Calu3 (cell line): ENCODE results near the gene HMX1. TPM values are rescaled to one million over a fixed set of nuclear protein-coding genes. Genes with fewer than 3 reads are reported as not detected.

Source experiments
- BruUV-seq: library from RNA; stranded (reverse); fragments of 400-500 nt; replicated peaks from 2 replicates; lab custom pipeline; 2021; lab: Mats Ljungman, UMichigan
- CTCF ChIA-PET: fragments of 300-600 bp; sonication (Branson Sonifier 250); formaldehyde crosslinking; loops from one replicate; lab custom pipeline; 2022; ENCODE audit warnings: antibody characterized with exemption; lab: Charles Lee
- DNase-seq: peaks from one replicate; pipeline ENCODE4 v3.0.0; 2022
- H3K27ac Mint-ChIP-seq: one replicate; pipeline ENCODE4 v1.8.0; 2022; ENCODE audit warnings: mixed read lengths; ENCODE audit not compliant: unreplicated experiment
- H3K27me3 Mint-ChIP-seq: one replicate; pipeline ENCODE4 v1.8.0; 2022; ENCODE audit warnings: mixed read lengths; ENCODE audit not compliant: unreplicated experiment
- H3K36me3 Mint-ChIP-seq: one replicate; pipeline ENCODE4 v1.8.0; 2022; ENCODE audit warnings: mild to moderate bottlenecking, moderate library complexity, mixed read lengths; ENCODE audit not compliant: insufficient read depth, unreplicated experiment
- H3K4me1 Mint-ChIP-seq: one replicate; pipeline ENCODE4 v1.8.0; 2022; ENCODE audit warnings: mild to moderate bottlenecking, low read depth, mixed read lengths; ENCODE audit not compliant: unreplicated experiment
- H3K4me3 Mint-ChIP-seq: one replicate; pipeline ENCODE4 v1.8.0; 2022; ENCODE audit warnings: mild to moderate bottlenecking, low read depth, moderate library complexity, mixed read lengths; ENCODE audit not compliant: unreplicated experiment
- H3K9me3 Mint-ChIP-seq: one replicate; pipeline ENCODE4 v1.8.0; 2022; ENCODE audit warnings: low read depth, mixed read lengths; ENCODE audit not compliant: unreplicated experiment
- intact Hi-C: fragments of 100-400 bp; cut with micrococcal nuclease; formaldehyde crosslinking; loops from one replicate; pipeline ENCODE4 v1.10.0; 2022; ENCODE audit not compliant: unreplicated experiment
- total RNA-seq: library from RNA; stranded (reverse); gene quantifications from 2 replicates; pipeline ENCODE4 v1.2.3, GENCODE V29; 2022
- TF ChIP-seq, protein P1 (sequence below): fragments of 200-600 bp; IDR thresholded peaks from one replicate; pipeline ENCODE4 v1.8.0; 2022; ENCODE audit warnings: antibody characterized with exemption; ENCODE audit not compliant: unreplicated experiment

The HMX1 gene
- total RNA-seq, 1 experiment from 2014 or later = not detected

DNA sequence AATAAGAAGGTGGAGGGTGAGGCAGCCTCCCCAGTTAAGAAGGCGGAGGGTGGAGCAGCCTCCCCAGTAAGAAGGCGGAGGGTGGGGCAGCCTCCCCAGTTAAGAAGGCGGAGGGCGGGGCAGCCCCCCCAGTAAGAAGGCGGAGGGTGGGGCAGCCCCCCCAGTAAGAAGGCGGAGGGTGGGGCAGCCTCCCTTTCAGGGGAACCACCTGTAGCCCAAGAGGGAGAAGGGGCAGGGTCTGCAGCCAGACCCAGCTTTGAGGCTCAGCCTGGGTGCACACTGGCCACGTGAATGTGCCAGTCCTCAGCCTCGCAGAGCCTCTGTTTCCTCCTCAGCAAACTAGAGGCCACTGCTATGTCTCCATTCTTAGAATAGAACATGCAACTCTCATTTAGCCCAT, 52.6 kb downstream of the HMX1 start:
- no peaks in the 10 kb centered on the region for H3K27me3 Mint-ChIP-seq
- no peak for DNase-seq
- BruUV-seq = no TSS peak

DNA sequence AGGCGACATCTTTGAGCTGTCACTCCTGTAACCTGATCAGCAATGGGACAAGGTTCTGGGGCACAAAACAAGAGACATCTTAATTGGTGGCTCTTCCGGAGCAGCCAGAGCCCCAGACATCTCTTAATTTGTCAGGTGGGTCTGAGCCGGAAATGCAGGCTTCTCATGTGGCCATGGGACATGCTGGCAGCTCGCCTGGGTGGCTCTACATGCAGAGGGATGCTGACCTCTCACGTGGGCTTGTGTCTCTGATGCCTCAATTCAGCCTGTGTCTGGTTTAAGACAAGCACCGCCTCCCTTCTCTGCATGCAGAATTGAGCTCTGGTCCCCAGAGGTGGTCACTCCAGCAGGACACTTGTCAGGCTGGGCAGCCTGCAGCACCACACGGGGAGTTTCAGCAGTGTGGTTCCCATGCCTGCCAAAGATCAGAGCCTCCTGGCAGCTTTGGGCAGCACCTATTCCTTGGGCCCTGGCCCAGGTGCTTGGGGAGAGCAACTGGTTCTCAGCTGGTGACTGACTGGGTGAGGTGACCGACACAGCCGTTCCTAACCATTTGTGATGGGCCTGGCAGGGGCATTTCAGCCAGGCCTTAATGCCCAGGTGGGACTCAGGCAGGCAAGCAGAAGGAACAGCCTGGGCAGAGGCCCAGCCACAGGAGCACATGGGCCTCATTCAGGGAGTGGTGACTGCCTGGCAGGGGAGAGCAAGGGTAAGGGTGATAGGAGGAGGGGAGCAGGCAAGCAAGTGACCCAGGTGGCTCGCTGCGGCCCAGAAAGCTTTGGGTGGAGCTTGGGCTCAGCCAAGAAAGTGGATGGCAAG, 53.4 kb downstream of the HMX1 start:
- no peak overlapping the region for H3K4me3 Mint-ChIP-seq
- TF ChIP-seq, protein P1, sequence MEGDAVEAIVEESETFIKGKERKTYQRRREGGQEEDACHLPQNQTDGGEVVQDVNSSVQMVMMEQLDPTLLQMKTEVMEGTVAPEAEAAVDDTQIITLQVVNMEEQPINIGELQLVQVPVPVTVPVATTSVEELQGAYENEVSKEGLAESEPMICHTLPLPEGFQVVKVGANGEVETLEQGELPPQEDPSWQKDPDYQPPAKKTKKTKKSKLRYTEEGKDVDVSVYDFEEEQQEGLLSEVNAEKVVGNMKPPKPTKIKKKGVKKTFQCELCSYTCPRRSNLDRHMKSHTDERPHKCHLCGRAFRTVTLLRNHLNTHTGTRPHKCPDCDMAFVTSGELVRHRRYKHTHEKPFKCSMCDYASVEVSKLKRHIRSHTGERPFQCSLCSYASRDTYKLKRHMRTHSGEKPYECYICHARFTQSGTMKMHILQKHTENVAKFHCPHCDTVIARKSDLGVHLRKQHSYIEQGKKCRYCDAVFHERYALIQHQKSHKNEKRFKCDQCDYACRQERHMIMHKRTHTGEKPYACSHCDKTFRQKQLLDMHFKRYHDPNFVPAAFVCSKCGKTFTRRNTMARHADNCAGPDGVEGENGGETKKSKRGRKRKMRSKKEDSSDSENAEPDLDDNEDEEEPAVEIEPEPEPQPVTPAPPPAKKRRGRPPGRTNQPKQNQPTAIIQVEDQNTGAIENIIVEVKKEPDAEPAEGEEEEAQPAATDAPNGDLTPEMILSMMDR = no peak
- no peak overlapping the region for H3K27ac Mint-ChIP-seq
- CTCF ChIA-PET = no interaction called here
- BruUV-seq = no TSS peak
- H3K27me3 Mint-ChIP-seq = no peaks in the 10 kb centered on the region
- H3K9me3 Mint-ChIP-seq = no peaks in the 10 kb centered on the region
- intact Hi-C loops = no loop called here
- no peak for DNase-seq
- no peaks in the 10 kb centered on the region for H3K36me3 Mint-ChIP-seq
- no peaks in the 10 kb centered on the region for H3K4me1 Mint-ChIP-seq

More for the DNA sequence above, 52.6 kb downstream of the HMX1 start:
- intact Hi-C loops = no loop called here
- Mint-ChIP-seq H3K4me3 (no peak overlapping the region), H3K9me3 (no peaks in the 10 kb centered on the region), H3K27ac (no peak overlapping the region), H3K36me3 (no peaks in the 10 kb centered on the region), H3K4me1 (no peaks in the 10 kb centered on the region)
- TF ChIP-seq, protein P1 = no peak
- CTCF ChIA-PET = no interaction called here

DNA sequence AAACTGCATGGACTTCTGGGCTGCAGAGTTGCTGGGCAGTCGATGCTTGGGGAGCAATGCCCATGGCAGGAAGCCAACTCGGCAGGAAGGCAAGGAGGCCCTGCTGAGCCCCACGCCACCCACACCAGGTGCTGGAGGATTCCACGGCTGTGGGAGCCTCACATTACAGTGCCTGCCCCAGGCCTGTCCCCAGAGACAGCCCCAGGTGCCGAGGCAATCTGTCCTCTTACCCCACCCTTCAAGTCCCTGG, 53.9 kb downstream of the HMX1 start:
- no TSS peak for BruUV-seq
- CTCF ChIA-PET = no interaction called here
- Mint-ChIP-seq H3K36me3 (no peaks in the 10 kb centered on the region), H3K27me3 (no peaks in the 10 kb centered on the region), H3K27ac (no peak overlapping the region), H3K4me1 (no peaks in the 10 kb centered on the region), H3K4me3 (no peak overlapping the region), H3K9me3 (no peaks in the 10 kb centered on the region)
- TF ChIP-seq, protein P1 = no peak
- intact Hi-C loops = no loop called here
- DNase-seq = no peak

DNA sequence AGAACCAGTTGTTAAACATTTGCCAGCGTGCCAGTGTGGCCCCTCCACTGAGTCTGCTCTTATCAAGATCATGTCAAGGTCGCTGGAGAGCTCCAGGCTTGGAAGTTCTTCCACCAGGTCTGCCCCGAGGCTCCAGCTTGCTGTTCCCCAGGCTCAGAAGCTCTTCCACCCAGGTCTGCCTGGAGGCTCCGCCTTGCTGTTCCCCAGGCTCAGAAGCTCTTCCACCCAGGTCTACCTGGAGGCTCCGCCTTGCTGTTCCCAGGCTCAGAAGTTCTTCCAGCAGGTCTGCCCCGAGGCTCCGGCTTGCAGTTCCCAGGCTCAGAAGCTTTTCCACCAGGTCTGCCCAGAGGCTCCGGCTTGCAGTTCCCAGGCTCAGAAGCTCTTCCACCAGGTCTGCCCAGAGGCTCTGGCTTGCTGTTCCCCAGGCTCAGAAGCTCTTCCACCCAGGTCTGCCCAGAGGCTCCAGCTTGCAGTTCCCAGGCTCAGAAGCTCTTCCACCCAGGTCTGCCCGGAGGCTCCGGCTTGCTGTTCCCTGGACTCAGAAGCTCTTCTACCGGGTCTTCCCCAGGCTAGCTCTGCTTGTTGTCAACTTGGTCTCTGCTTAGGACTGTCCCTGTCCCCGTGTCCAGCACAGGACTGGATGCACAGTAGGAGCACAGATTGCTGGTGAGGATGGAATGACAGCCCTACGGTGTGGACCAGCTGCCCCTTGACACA, 54.4 kb downstream of the HMX1 start:
- no peak overlapping the region for H3K27ac Mint-ChIP-seq
- CTCF ChIA-PET = interaction anchor here (0.7 kb wide), 1 partner anchor 20 kb away, joined by 3 read pairs; no protein-coding TSS in a partner anchor
- BruUV-seq = no TSS peak
- DNase-seq = no peak
- TF ChIP-seq, protein P1 = no peak
- H3K4me3 Mint-ChIP-seq = no peak overlapping the region
- H3K27me3 Mint-ChIP-seq = no peaks in the 10 kb centered on the region
- intact Hi-C loops = no loop called here
- no peaks in the 10 kb centered on the region for H3K9me3 Mint-ChIP-seq
- H3K36me3 Mint-ChIP-seq = no peaks in the 10 kb centered on the region
- no peaks in the 10 kb centered on the region for H3K4me1 Mint-ChIP-seq
